NCI-H226 (cell line): ENCODE results near the gene SDK2.

ENCODE experiments used
- DNase-seq: peaks from one replicate; pipeline ENCODE4 v3.0.0-alpha.2; 2015

Gene SDK2

GRCh38 chr17:73551759-73552158 lies 92.5 kb downstream of the SDK2 start:
- DNase-seq = no peak

- DNase-seq = no peak
These were observed 93.1 kb downstream of the SDK2 start for GRCh38 chr17:73551144-73551543.

GRCh38 chr17:73550556-73550955 lies 93.7 kb downstream of the SDK2 start:
- DNase-seq = no peak

- no peak for DNase-seq
These were observed 94.3 kb downstream of the SDK2 start for GRCh38 chr17:73549841-73550430.

- DNase-seq = no peak
These were observed 95.5 kb downstream of the SDK2 start for GRCh38 chr17:73548620-73549311.

- no peak for DNase-seq
These were observed 96.5 kb downstream of the SDK2 start for GRCh38 chr17:73547790-73548189.

GRCh38 chr17:73546770-73547536 lies 97.3 kb downstream of the SDK2 start:
- no peak for DNase-seq

- DNase-seq = no peak
These were observed 98.1 kb downstream of the SDK2 start for GRCh38 chr17:73546114-73546513.

- no peak for DNase-seq
These were observed 98.9 kb downstream of the SDK2 start for GRCh38 chr17:73545109-73546032.

GRCh38 chr17:73544333-73544732 lies 99.9 kb downstream of the SDK2 start:
- DNase-seq = no peak

- no peak for DNase-seq
These were observed 101.9 kb downstream of the SDK2 start for GRCh38 chr17:73542323-73542722.

- no peak for DNase-seq
These were observed 102.7 kb downstream of the SDK2 start for GRCh38 chr17:73541561-73541981.

GRCh38 chr17:73541111-73541510 lies 103.1 kb downstream of the SDK2 start:
- DNase-seq = no peak

GRCh38 chr17:73539166-73539565 lies 105.1 kb downstream of the SDK2 start:
- DNase-seq = no peak

GRCh38 chr17:73538445-73538844 lies 105.8 kb downstream of the SDK2 start:
- no peak for DNase-seq

- DNase-seq = no peak
These were observed 107.3 kb downstream of the SDK2 start for GRCh38 chr17:73536700-73537605.

- no peak for DNase-seq
These were observed 108.5 kb downstream of the SDK2 start for GRCh38 chr17:73535746-73536145.

GRCh38 chr17:73534209-73534909 lies 109.9 kb downstream of the SDK2 start:
- DNase-seq = no peak

- DNase-seq = no peak
These were observed 110.5 kb downstream of the SDK2 start for GRCh38 chr17:73533781-73534180.

GRCh38 chr17:73533127-73533526 lies 111.1 kb downstream of the SDK2 start:
- no peak for DNase-seq

GRCh38 chr17:73532421-73532901 lies 111.8 kb downstream of the SDK2 start:
- DNase-seq = no peak
